HG02938 (cell line): ENCODE results near the gene AASDH.
A peak's percentile ranks its signal among the peaks of the same experiment; 100 is the strongest.

Experiments used
- ATAC-seq: cut with Tn5 transposase; IDR thresholded peaks from one replicate; pipeline ENCODE4 v1.9.1; 2021; ENCODE audit warnings: mild to moderate bottlenecking, moderate library complexity; ENCODE audit not compliant: unreplicated experiment

AASDH gene

DNA sequence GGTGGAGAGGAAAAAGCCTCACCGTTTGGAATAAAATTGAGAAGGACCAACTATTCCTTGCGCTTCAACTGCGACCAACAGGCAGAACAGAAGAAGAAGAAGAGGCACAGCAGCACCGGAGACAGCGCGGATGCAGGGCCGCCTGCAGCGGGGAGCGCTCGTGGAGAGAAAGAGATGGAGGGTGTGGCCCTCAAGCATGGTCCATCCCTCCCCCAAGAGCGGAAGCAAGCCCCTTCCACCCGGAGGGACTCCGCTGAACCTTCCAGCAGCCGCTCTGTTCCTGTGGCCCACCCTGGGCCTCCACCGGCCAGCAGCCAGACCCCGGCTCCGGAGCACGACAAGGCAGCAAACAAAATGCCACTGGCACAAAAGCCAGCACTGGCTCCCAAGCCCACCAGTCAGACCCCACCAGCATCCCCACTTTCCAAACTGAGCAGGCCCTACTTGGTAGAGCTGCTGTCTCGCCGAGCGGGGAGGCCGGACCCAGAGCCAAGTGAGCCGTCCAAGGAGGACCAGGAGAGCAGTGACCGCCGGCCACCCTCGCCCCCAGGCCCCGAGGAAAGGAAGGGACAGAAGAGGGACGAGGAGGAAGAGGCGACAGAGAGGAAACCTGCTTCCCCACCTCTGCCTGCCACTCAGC lies 71.2 kb downstream of the AASDH start:
- no peak for ATAC-seq

GRCh38 chr4:56315543-56315942 lies 71.7 kb downstream of the AASDH start:
- ATAC-seq = no peak

- ATAC-seq = no peak
Measured at GRCh38 chr4:56315041-56315440, 72.2 kb downstream of the AASDH start.

GRCh38 chr4:56314207-56314915 lies 72.9 kb downstream of the AASDH start:
- ATAC-seq = no peak

- no peak for ATAC-seq
Measured at GRCh38 chr4:56313132-56313531, 74.2 kb downstream of the AASDH start.

DNA sequence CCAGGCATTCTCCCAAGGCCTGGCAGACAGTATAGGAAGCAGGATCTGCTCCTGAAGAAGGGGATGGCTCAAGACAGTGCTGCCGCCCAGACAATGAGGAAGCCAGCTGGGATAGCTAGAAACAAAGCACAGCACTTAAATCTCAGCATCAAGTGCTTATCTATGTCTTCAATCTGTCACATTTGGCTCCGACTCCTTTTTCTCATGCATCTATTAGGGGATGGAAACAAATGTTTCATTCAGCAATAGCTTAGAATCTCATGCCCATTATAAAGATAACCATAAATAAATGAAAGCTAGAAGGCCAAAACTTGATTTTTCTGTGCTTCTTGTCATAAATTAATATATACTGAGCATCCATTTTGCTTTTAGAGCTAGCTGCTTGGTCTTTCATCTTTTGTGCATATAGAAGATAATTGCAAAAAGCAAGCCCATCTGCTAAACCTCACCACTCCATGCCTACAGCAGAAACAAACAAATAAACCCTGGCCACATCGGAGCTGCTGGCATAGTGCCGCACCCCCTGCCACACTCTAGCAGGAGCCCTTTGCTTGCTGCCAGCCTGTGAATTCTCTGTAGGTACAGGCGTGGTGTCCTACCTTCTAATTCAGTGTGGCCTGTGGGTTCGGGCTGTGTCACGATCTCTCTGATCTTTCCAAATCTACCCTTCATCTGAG lies 75.9 kb downstream of the AASDH start:
- no peak for ATAC-seq

GRCh38 chr4:56310401-56311125 lies 76.7 kb downstream of the AASDH start:
- ATAC-seq = no peak

- ATAC-seq = no peak
Measured at GRCh38 chr4:56308384-56308783, 78.9 kb downstream of the AASDH start.

DNA sequence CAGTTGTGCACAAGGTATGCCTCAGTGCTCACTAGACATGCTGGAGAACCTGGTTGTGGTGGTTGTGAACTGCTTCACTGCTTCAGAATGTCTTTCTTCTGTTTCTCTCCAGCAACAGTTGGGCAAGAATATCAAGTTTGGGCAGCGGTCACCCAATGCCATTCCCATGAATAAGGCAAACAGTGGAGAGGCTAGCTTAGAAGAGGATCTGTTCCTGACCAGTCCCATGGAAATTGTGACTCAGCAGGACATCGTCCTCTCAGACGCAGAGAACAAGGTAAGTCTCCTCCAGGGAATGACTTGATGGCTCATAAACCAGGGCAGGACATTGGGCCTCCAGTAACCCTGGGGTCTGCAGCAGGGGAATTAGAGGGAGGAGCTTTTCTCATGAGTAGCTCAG lies 79.9 kb downstream of the AASDH start:
- no peak for ATAC-seq

DNA sequence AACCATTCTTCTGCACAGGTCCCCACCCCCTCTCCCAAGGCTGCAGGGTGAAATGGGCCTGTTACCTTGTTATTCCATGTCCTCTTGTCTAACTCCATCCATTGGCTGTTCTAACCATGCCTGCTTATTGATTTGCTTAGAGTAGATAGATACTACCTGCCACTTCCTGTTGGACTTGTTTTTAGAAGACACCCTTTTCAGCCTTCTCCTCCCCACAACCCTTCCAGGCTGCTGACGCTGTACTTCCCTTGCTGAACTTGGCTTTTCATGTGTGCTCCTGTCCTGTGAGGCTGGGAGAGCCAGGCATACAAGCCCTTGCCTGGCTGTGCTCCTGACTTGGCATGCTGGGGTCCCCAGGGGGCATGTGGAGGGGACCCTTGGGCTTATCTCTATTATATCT lies 81.9 kb downstream of the AASDH start:
- no peak for ATAC-seq

DNA sequence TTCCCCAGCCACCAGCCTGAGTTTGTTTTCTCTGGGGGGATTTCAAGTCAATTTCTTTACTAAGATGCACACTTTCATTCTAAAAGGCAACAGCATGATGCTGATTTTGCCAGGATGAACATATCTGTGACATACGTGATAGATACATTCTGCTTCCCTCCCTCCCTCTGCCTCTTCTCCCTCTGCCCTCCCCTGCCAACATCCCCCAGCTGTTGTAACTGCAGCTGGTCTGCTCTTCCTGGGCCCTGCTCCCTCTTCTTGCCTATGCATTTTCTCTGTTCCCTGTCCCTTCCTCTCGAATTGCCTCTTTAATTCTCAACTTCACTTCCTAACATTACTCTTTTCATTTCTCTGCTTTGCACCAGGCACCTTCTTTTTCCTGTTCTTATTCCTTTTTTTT lies 83.4 kb downstream of the AASDH start:
- no peak for ATAC-seq

- ATAC-seq = no peak
Measured at GRCh38 chr4:56302760-56303159, 84.5 kb downstream of the AASDH start.

GRCh38 chr4:56301997-56302496 lies 85.2 kb downstream of the AASDH start:
- ATAC-seq = no peak

DNA sequence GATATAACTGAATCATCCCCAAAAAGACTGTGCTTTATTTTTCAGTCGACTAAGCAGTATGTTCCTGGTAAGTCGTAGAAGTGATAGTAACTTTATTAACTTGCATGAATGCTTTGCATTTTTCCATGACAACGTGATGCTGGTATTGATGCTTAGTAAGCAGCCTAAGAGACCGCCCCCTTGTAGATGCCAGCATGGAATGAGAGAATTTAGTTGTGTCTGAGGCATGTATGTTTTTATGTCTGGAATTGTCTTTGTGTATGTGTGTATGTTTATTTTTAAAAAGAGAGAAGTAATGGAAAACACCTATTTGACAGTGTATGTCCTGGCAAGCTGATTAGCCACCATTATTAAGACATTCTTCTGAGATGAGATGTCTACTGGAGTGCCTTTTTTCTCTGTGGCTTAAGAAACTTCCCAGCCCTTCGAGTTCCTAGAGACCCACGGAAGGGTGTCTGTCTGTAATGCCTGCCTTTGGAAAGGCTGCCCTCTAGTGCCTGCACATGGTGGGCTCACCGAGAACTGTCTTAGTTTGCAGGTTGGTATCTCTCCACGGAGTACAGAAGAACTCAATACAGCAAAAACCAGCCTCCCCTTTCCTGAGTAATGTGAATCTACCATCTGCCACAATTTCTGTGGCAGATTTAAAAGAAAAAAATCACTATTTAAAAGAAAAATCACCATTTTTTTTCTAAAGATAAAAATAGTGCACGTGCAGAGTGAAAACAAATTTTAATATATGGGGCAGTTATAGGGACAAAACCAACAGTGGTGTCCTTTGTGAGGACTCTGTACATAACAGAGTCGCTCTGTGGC lies 85.9 kb downstream of the AASDH start:
- peak; percentile 90 for ATAC-seq

DNA sequence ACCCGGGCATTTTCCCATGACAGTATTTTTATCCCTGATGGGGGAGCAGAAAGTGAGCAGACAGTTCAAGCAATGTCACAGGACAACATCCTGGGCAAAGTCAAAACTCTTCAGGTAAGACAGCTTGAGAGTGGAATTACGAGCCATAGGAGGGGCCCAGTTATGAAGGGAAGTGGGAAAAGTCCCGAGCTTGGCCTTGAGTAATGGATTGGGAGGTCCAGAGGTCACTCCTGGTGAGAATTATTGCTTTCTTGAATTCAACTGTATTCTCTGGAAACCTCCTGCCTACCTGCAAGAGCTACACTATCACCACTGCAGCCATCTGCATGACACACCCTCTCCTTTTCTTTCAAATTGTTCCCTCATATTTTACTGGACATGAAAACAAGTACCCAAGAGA lies 89.1 kb downstream of the AASDH start:
- ATAC-seq = no peak

GRCh38 chr4:56297776-56298175 lies 89.5 kb downstream of the AASDH start:
- no peak for ATAC-seq

DNA sequence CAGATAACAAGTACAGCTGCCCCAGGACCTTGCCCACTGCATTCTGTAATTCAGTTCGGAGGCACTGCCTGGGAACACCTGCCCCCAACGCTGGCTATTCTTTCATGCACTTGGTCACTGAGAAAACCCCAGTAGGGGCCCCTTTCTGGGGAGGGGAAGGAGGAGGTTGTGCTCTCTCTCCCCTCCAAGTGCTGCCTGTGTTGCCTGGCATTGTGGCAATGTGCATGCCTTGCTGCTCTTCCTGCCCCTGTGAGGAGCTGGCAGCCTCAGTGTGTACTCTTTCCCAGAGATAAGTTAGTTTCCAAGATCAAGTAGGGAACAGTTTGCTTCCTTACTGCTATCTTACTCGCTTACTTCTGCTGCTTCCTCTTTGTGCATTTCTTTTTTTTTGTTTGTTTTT lies 90.8 kb downstream of the AASDH start:
- ATAC-seq = no peak

- no peak for ATAC-seq
Measured at GRCh38 chr4:56293121-56293520, 94.2 kb downstream of the AASDH start.

- no peak for ATAC-seq
Measured at GRCh38 chr4:56289934-56290333, 97.4 kb downstream of the AASDH start.

GRCh38 chr4:56288663-56289062 lies 98.6 kb downstream of the AASDH start:
- ATAC-seq = no peak
